HEK293T (cell line): ENCODE results near the gene TRAF3.

Experiments
- CTCF ChIA-PET: fragments of 350-600 bp; formaldehyde crosslinking; extraction: SDS; loops from one replicate; lab custom pipeline; 2021; ENCODE audit warnings: antibody characterized with exemption, inconsistent platforms; lab: Yijun Ruan, JAX
- POLR2A ChIA-PET: fragments of 350-600 bp; formaldehyde crosslinking; extraction: SDS; loops from one replicate; lab custom pipeline; 2020; ENCODE audit warnings: antibody characterized with exemption, inconsistent platforms; lab: Yijun Ruan, JAX
- DNase-seq: peaks from one replicate; pipeline ENCODE4 v3.0.0; 2012; ENCODE audit warnings: mixed read lengths; ENCODE audit errors: extremely low spot score
- ARNT ChIP-seq: fragments of 450-650 bp; IDR thresholded peaks from 2 replicates; pipeline ENCODE4 v1.6.1; 2017; ENCODE audit warnings: mild to moderate bottlenecking
- BHLHE40 ChIP-seq: fragments of 450-650 bp; IDR thresholded peaks from 2 replicates; pipeline ENCODE4 v1.6.1; 2016; ENCODE audit warnings: mild to moderate bottlenecking, moderate library complexity, borderline replicate concordance
- CTBP1 ChIP-seq: fragments of 450-650 bp; IDR thresholded peaks from 2 replicates; pipeline ENCODE4 v1.6.1; 2016; ENCODE audit warnings: borderline replicate concordance
- ELF4 ChIP-seq: fragments of 450-650 bp; IDR thresholded peaks from 2 replicates; pipeline ENCODE4 v1.6.1; 2017; ENCODE audit warnings: antibody characterized with exemption
- FOXA1 ChIP-seq: fragments of 450-650 bp; IDR thresholded peaks from 2 replicates; pipeline ENCODE4 v1.6.1; 2016; ENCODE audit warnings: mild to moderate bottlenecking
- FOXK2 ChIP-seq: fragments of 450-650 bp; IDR thresholded peaks from 2 replicates; pipeline ENCODE4 v1.6.1; 2016; ENCODE audit warnings: mild to moderate bottlenecking
- FOXM1 ChIP-seq: fragments of 450-650 bp; IDR thresholded peaks from 2 replicates; pipeline ENCODE4 v1.6.1; 2017; ENCODE audit warnings: mild to moderate bottlenecking, borderline replicate concordance
- HDGF ChIP-seq: fragments of 450-650 bp; IDR thresholded peaks from 2 replicates; pipeline ENCODE4 v1.6.1; 2017; ENCODE audit warnings: antibody characterized with exemption, borderline replicate concordance
- L3MBTL2 ChIP-seq: fragments of 450-650 bp; conservative IDR thresholded peaks from 2 replicates; pipeline ENCODE4 v1.6.1; 2016; ENCODE audit warnings: mild to moderate bottlenecking
- LEF1 ChIP-seq: fragments of 450-650 bp; IDR thresholded peaks from 2 replicates; pipeline ENCODE4 v1.6.1; 2017; ENCODE audit warnings: mild to moderate bottlenecking, borderline replicate concordance
- NFRKB ChIP-seq: fragments of 450-650 bp; IDR thresholded peaks from 2 replicates; pipeline ENCODE4 v1.6.1; 2016; ENCODE audit warnings: mild to moderate bottlenecking, moderate library complexity
- SP1 ChIP-seq: fragments of 450-650 bp; IDR thresholded peaks from 2 replicates; pipeline ENCODE4 v1.6.1; 2017
- SUZ12 ChIP-seq: fragments of 450-650 bp; IDR thresholded peaks from 2 replicates; pipeline ENCODE4 v1.6.1; 2016; ENCODE audit warnings: mild to moderate bottlenecking
- TARDBP ChIP-seq: fragments of 450-650 bp; IDR thresholded peaks from 2 replicates; pipeline ENCODE4 v1.6.1; 2016
- ZNF384 ChIP-seq: fragments of 450-650 bp; IDR thresholded peaks from 2 replicates; pipeline ENCODE4 v1.6.1; 2016
- TF ChIP-seq, protein P1 (sequence below): fragments of 450-650 bp; IDR thresholded peaks from 2 replicates; pipeline ENCODE4 v1.6.1; 2016

Gene TRAF3

DNA sequence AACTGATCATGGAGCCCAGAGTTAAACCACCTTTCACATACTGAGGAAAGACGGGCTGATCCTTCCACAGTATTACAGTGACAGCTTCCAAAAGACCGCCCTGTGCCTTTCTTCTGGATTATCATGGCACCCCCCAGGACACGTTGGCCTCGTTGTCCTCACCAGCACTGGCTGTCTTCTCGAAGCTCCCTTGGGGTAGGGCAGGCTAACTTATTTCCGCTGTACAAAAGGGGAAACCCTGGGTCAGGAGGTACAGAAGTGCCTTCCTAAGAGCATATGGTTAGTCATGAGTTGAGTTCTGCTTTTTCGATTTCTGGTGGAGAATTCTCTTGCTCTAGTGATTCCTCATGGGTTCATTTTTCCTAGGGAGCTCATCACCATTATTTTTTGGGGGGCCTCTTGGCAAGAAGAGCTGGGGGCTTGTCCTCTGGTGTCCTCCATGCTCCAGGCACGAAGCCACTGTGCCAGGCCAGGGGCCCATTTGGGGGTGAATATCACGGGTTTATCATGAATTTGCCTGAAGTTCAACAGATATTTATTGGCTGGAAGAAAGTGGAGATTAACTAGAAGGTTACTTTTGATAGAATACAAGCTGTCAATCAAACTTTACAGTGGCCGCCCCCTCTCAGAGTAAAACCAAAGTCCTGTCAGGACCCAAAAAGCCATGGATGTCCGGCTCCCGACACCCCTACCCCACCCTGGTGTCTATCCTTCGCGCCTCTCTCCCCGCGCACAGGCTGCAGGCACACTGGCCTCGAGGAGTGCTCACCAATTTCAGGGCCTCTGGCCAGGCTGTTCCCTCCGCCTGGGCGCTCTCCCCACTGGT is 8.8 kb upstream of the TRAF3 start:
- no peak for DNase-seq
- TF ChIP-seq, protein P1, sequence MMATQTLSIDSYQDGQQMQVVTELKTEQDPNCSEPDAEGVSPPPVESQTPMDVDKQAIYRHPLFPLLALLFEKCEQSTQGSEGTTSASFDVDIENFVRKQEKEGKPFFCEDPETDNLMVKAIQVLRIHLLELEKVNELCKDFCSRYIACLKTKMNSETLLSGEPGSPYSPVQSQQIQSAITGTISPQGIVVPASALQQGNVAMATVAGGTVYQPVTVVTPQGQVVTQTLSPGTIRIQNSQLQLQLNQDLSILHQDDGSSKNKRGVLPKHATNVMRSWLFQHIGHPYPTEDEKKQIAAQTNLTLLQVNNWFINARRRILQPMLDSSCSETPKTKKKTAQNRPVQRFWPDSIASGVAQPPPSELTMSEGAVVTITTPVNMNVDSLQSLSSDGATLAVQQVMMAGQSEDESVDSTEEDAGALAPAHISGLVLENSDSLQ = peak; percentile 53; the same call in 1 of the 2 replicates
- TF ChIP-seq ARNT = no peak
- ChIA-PET POLR2A (no interaction called here), CTCF (no interaction called here)

DNA sequence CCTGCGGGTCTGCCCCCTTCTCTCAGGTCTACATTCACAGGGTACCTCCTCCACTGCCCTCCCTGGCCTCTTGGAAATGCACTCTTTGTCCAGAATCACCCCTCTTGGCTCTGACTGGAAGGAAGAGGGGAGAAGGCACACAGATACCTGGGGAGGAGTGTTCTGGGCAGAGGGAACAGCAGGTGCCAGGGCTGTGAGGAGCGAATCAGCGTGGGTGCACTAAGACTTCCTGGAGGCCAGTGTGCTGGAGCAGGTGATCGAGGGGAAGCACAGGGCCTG is 8.3 kb upstream of the TRAF3 start:
- CTCF ChIA-PET = no interaction called here
- POLR2A ChIA-PET = no interaction called here
- DNase-seq = no peak
- TF ChIP-seq ARNT = no peak
- TF ChIP-seq HDGF = no peak
- no peak for TF ChIP-seq CTBP1
- TF ChIP-seq L3MBTL2 = no peak
- TF ChIP-seq ELF4 = no peak
- no peak for TF ChIP-seq BHLHE40
- TF ChIP-seq ZNF384 = no peak
- TF ChIP-seq NFRKB = no peak
- TF ChIP-seq, protein P1 = no peak
- TF ChIP-seq SUZ12 = no peak
- TF ChIP-seq LEF1 = no peak
- TF ChIP-seq FOXK2 = no peak
- no peak for TF ChIP-seq TARDBP
- TF ChIP-seq FOXM1 = no peak
- TF ChIP-seq SP1 = no peak
- no peak for TF ChIP-seq FOXA1

DNA sequence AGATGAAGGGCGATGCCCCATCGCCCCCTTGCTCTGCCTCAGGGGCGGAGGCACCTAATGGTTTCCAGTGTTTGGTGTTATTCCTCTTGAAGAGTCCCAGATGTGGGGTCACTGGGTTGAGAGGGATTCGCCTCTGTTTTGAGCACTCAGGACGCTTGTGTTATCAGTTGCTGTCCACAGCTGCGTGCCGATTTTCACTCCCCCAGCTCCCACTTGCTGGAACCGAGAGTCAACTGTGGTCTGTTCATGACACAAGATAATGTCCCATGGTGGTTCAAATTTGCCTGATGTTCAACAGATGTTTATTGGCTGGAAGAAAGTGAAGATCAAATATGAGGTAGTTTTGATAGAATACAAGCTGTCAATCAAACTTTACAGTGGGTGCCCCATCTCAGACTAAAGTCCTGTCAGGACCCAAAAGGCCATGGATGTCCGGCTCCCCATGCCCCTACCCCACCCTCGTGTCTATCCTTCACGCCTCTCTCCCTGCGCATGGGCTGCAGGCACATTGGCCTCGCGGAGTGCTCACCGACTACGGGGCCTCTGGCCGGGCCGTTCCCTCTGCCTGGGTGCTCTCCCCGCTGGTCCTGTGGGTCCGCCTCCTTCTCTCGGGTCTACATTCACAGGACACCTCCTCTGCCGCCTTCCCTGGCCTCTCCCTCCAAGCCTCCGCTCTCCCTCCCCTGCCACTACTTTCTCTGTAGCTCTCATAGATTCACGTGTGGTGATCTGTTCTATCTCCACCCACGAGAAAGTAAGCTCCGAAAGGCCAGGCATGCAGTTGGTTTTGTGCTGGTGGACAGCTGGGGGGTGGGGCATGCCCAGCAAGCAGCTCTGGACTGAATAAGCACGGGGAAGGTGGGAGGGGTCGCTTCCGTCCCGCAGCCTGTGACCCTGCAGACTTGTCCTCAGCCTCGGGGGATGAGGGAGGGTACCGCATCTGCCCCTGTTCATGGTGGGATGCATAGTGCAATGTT is 6.8 kb upstream of the TRAF3 start:
- TF ChIP-seq, protein P1 = peak; percentile 71
- no peak for TF ChIP-seq LEF1
- TF ChIP-seq NFRKB = no peak
- TF ChIP-seq SUZ12 = no peak
- no peak for DNase-seq
- ChIA-PET POLR2A (no interaction called here), CTCF (interaction anchor here (1.0 kb wide), 1 partner anchor 15 kb away, joined by 4 read pairs; no protein-coding TSS in a partner anchor)

DNA sequence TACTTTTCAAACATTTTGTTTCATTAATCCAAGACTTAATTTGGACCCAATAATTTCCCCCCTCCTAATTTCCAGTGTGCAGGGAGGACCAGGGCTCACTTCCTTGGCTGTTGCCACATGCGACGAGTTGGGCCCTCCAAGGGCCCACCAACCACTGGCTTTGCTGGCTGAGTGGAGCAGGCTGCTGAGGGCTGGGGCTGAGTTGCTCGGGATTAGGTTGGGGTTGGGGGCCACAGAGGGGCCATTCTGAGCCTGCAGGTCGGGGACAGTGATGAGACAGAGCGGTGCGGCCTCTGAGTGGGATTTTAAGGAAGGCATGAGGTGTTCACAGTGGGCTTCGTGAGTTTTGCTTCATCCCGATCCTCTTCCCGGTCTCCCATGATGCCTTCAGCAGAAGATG is 6.1 kb upstream of the TRAF3 start:
- ChIA-PET POLR2A (no interaction called here), CTCF (no interaction called here)
- DNase-seq = no peak
- TF ChIP-seq ELF4 (no peak), SUZ12 (no peak), NFRKB (no peak), FOXK2 (no peak), FOXM1 (no peak), L3MBTL2 (no peak), ZNF384 (no peak), LEF1 (no peak), CTBP1 (no peak), BHLHE40 (no peak), ARNT (no peak)
- TF ChIP-seq, protein P1 = no peak

DNA sequence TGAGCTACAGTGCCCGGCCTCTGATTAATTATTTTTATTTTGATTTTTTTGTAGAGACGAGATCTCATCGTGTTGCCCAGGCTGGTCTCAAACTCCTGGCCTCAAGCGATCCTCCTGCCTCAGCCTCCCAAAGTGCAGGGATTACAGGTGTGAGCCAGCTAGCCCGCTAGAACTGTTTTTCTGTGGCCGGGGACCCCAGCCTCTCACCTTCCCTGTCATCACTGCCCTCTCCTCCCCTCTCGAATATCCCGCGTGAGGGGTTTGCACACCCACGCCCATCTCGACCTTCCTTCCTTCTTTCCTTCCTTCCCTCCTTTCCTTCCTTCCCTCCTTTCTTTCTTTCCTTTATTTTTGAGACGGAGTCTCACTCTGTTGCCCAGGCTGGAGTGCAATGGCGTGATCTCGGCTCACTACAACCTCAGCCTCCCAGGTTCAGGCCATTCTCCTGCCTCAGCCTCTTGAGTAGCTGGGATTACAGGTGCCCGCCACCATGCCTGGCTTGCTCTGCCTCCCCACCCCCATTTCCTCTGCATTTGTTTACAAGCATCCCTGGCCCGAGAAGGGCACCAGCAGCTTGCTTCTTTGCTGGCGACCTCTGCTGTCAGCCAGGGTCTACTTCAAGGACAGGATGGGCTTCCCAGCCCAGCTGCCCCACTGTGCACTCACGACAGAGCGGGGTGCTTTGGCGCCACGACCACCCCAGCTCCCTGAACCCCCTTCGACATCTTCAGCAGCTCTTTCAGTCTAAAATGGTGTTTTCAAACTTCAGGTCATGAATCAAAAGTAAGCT is 4.3 kb upstream of the TRAF3 start:
- ChIA-PET POLR2A (no interaction called here), CTCF (interaction anchor here (0.7 to 1.6 kb wide), 5 partner anchors 10 to 79 kb away, joined by 3 to 5 read pairs (median 4); no protein-coding TSS in a partner anchor)
- no peak for DNase-seq
- TF ChIP-seq HDGF (no peak), BHLHE40 (no peak), NFRKB (no peak), ZNF384 (no peak), FOXM1 (no peak), ELF4 (no peak), L3MBTL2 (no peak), ARNT (no peak), CTBP1 (no peak), TARDBP (no peak), FOXA1 (no peak), LEF1 (no peak), SP1 (no peak), SUZ12 (no peak), FOXK2 (no peak)
- TF ChIP-seq, protein P1 = no peak
